OCI-LY7 (cell line): ENCODE measurements around the gene PYGL. TPM values are rescaled to one million over a fixed set of nuclear protein-coding genes. Genes with fewer than 3 reads are reported as not detected.

Experiments used
- BruUV-seq: library from RNA; stranded (reverse); fragments of 400-500 nt; replicated peaks from 2 replicates; lab custom pipeline; 2021; lab: Mats Ljungman, UMichigan
- CTCF ChIA-PET: fragments of 300-600 bp; sonication (Branson Sonifier 250); formaldehyde crosslinking; loops from one replicate; lab custom pipeline; 2022; ENCODE audit warnings: antibody characterized with exemption; ENCODE audit not compliant: unreplicated experiment; lab: Charles Lee
- POLR2A ChIA-PET: fragments of 300-600 bp; sonication (Branson Sonifier 250); formaldehyde crosslinking; loops from one replicate; lab custom pipeline; 2022; ENCODE audit warnings: antibody characterized with exemption; lab: Charles Lee
- DNase-seq: peaks from one replicate; pipeline ENCODE4 v3.0.0-alpha.2; 2015; ENCODE audit warnings: low spot score
- H2AFZ ChIP-seq: fragments of 200-600 bp; sonication (generic), shearing (Covaris generic); 2 replicates; pipeline ENCODE4 v1.6.1; 2014; ENCODE audit warnings: mild to moderate bottlenecking, antibody characterized with exemption, low read length, moderate library complexity
- H3K27ac ChIP-seq: fragments of 200-600 bp; sonication (generic); 2 replicates; pipeline ENCODE4 v1.5.1; 2014; ENCODE audit warnings: mixed run types, low read depth, mild to moderate bottlenecking, moderate library complexity, low read length, inconsistent platforms; ENCODE audit not compliant: poor library complexity, severe bottlenecking
- H3K36me3 ChIP-seq: fragments of 200-600 bp; sonication (generic); 2 replicates; pipeline ENCODE4 v1.6.1; 2014; ENCODE audit warnings: mild to moderate bottlenecking, antibody characterized with exemption, low read length, moderate library complexity, mixed read lengths; ENCODE audit not compliant: insufficient read depth
- H3K4me1 ChIP-seq: fragments of 200-600 bp; sonication (generic); 2 replicates; pipeline ENCODE4 v1.5.1; 2014; ENCODE audit warnings: mild to moderate bottlenecking, low read length; ENCODE audit not compliant: insufficient read depth, poor library complexity, severe bottlenecking
- H3K4me2 ChIP-seq: fragments of 200-600 bp; sonication (generic); 2 replicates; pipeline ENCODE4 v1.6.1; 2014; ENCODE audit warnings: mild to moderate bottlenecking, low read length
- H3K4me3 ChIP-seq: fragments of 200-600 bp; sonication (generic); 2 replicates; pipeline ENCODE4 v1.5.1; 2014; ENCODE audit warnings: mild to moderate bottlenecking, low read depth, low read length; ENCODE audit not compliant: poor library complexity, severe bottlenecking
- H3K79me2 ChIP-seq: fragments of 200-600 bp; sonication (generic); 2 replicates; pipeline ENCODE4 v1.6.1; 2016; ENCODE audit warnings: low read depth, mild to moderate bottlenecking, low read length, moderate library complexity, mixed read lengths; ENCODE audit not compliant: insufficient read depth
- H3K9me2 ChIP-seq: fragments of 200-600 bp; sonication (generic); 2 replicates; pipeline ENCODE4 v1.6.1; 2016; ENCODE audit warnings: mild to moderate bottlenecking, low read length, mixed read lengths; ENCODE audit not compliant: insufficient read depth
- H3K9me3 ChIP-seq: fragments of 200-600 bp; sonication (generic); 2 replicates; pipeline ENCODE4 v1.6.1; 2014; ENCODE audit warnings: mild to moderate bottlenecking, mixed run types, low read length, mixed read lengths
- H4K20me1 ChIP-seq: fragments of 200-600 bp; sonication (generic); 2 replicates; pipeline ENCODE4 v1.6.1; 2014; ENCODE audit warnings: mild to moderate bottlenecking, antibody characterized with exemption, low read length, moderate library complexity, mixed read lengths; ENCODE audit not compliant: insufficient read depth
- EZH2phosphoT487 ChIP-seq: fragments of 200-600 bp; sonication (generic); IDR thresholded peaks from 2 replicates; pipeline ENCODE4 v1.6.1; 2018; ENCODE audit warnings: low read depth, borderline replicate concordance, mild to moderate bottlenecking, mixed run types, antibody characterized with exemption, low read length, moderate library complexity, mixed read lengths
- intact Hi-C: fragments of 100-400 bp; cut with micrococcal nuclease; formaldehyde crosslinking; loops from one replicate; pipeline ENCODE4 v1.10.0; 2022; ENCODE audit not compliant: unreplicated experiment
- total RNA-seq, 2 experiments: library from RNA; depleted of rRNA in 1 of 2; stranded (reverse); fragments of >200 nt in 1 of 2; shearing (Covaris generic) in 1 of 2; gene quantifications; 2 replicates each; pipeline ENCODE4 v1.2.3, GENCODE V29; 2014 to 2022
- TF ChIP-seq, protein P1 (sequence below): fragments of 200-600 bp; sonication (generic); conservative IDR thresholded peaks from 2 replicates; pipeline ENCODE4 v1.5.1; 2014; ENCODE audit warnings: mild to moderate bottlenecking, antibody characterized with exemption, low read length, moderate library complexity, mixed read lengths

PYGL gene
- total RNA-seq, 2 experiments from 2014 or later = 2.8 to 3.3 TPM

DNA sequence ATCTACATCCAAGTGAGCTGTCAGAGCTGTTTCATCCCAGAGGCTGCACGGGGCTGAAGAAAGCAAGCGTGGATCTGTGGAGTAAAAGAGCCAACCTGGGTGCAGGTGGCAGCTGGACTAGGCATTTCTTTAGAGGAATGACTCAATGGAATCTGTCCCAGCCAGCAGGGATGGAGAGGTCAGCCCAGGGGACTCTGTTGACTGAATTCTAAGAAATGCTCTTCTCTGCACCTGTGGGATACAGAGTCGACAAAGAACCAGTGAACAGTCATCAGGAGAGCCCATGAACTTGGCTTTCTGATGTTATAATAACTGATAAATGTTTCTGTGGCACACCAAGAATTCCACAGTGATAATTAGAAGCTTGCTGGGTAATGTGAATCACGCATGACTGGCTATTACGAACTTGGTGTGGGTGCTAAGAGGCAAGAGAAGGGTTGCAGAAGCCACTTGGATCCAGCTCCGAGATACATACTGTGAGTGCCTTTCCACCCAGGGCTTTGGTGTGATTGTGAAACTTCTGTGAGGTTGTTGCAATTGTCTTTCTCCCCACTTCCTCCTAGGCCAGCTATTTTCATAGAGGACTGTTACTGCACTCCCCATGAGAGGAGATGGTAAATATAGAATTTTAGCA, 16.2 kb downstream of the PYGL start:
- BruUV-seq = no TSS peak
- Histone ChIP-seq H3K36me3 (no peaks in the 10 kb centered on the region), H3K4me2 (no peak overlapping the region), H3K27ac (no peak overlapping the region), H3K79me2 (no peaks in the 10 kb centered on the region), H4K20me1 (no peaks in the 10 kb centered on the region), H3K9me3 (no peaks in the 10 kb centered on the region), H2AFZ (peak overlapping the region; percentile 46), H3K4me3 (no peak overlapping the region), H3K4me1 (no peaks in the 10 kb centered on the region), H3K9me2 (no peaks in the 10 kb centered on the region)
- TF ChIP-seq, protein P1, sequence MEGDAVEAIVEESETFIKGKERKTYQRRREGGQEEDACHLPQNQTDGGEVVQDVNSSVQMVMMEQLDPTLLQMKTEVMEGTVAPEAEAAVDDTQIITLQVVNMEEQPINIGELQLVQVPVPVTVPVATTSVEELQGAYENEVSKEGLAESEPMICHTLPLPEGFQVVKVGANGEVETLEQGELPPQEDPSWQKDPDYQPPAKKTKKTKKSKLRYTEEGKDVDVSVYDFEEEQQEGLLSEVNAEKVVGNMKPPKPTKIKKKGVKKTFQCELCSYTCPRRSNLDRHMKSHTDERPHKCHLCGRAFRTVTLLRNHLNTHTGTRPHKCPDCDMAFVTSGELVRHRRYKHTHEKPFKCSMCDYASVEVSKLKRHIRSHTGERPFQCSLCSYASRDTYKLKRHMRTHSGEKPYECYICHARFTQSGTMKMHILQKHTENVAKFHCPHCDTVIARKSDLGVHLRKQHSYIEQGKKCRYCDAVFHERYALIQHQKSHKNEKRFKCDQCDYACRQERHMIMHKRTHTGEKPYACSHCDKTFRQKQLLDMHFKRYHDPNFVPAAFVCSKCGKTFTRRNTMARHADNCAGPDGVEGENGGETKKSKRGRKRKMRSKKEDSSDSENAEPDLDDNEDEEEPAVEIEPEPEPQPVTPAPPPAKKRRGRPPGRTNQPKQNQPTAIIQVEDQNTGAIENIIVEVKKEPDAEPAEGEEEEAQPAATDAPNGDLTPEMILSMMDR = no peak
- TF ChIP-seq EZH2phosphoT487 = no peak
- POLR2A ChIA-PET = interaction anchor here (0.5 to 1.1 kb wide), 4 partner anchors 23 to 163 kb away, joined by 3 to 12 read pairs (median 3); no protein-coding TSS in a partner anchor
- intact Hi-C loops = no loop called here
- DNase-seq = no peak
- CTCF ChIA-PET = no interaction called here

DNA sequence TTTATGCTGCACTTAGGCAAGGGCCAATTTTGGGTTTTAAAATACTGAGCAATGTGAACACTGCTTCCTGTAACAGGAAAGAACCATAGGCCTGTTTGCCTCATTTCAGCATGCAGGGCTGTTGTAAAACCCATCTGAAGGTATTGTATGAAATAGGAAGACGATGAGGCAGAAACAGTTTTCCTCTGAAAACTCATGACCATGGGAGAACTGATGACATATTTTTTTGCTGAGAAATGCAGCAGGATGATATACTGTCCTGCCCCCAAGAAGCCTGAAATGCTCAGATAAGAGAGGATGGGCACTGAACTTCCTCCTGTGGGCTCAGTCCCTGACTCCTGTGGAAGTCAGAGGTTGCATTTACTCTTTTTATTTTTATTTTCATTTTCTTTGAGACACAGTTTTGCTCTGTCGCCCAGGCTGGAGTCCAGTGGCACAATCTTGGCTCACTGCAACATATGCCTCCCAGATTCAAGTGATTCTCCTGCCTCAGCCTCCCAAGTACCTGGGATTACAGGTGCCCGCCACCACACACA, 17.4 kb downstream of the PYGL start:
- Histone ChIP-seq H3K4me1 (no peaks in the 10 kb centered on the region), H3K4me2 (no peak overlapping the region), H4K20me1 (no peaks in the 10 kb centered on the region), H3K27ac (no peak overlapping the region), H3K9me2 (no peaks in the 10 kb centered on the region), H3K4me3 (no peak overlapping the region), H2AFZ (no peak overlapping the region), H3K36me3 (no peaks in the 10 kb centered on the region), H3K79me2 (no peaks in the 10 kb centered on the region), H3K9me3 (no peaks in the 10 kb centered on the region)
- ChIA-PET POLR2A (interaction anchor here (1.5 kb wide), 1 partner anchor 10 kb away, joined by 4 read pairs; no protein-coding TSS in a partner anchor), CTCF (no interaction called here)
- no peak for TF ChIP-seq EZH2phosphoT487
- TF ChIP-seq, protein P1 = no peak
- DNase-seq = no peak
- no TSS peak for BruUV-seq
- intact Hi-C loops = no loop called here

DNA sequence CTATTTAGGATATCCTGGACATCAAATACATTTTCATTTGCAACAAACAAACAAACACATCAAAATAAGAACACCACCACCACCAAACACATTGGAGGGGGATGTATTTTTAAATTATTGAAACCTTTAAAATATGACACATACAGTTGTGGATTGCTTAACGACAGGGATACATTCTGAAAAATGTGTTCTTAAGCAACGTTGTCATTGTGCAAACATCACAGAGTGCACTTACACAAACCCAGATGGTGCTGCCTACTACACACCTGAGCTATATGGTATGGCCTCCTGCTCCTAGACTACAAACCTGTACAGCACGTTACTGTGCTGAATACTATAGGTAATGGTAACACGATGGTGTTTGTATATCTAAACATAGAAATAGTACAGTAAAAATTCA, 19.4 kb downstream of the PYGL start:
- ChIA-PET CTCF (no interaction called here), POLR2A (interaction anchor here (0.6 to 1.7 kb wide), 3 partner anchors 10 to 30 kb away, joined by 3 to 6 read pairs (median 4); no protein-coding TSS in a partner anchor)
- DNase-seq = no peak
- Histone ChIP-seq H3K27ac (no peak overlapping the region), H3K4me3 (no peak overlapping the region), H4K20me1 (no peaks in the 10 kb centered on the region), H2AFZ (no peak overlapping the region), H3K4me1 (no peaks in the 10 kb centered on the region), H3K9me2 (no peaks in the 10 kb centered on the region), H3K79me2 (no peaks in the 10 kb centered on the region), H3K9me3 (no peaks in the 10 kb centered on the region), H3K4me2 (no peak overlapping the region), H3K36me3 (no peaks in the 10 kb centered on the region)
- BruUV-seq = no TSS peak
- intact Hi-C loops = no loop called here
- TF ChIP-seq, protein P1 = no peak
